Sigmoid colon (tissue), 4 donors: Measurements from ENCODE around the gene SERPINB5.

Experiments used
- EP300 ChIP-seq, 4 donors: sonication (generic); formaldehyde crosslinking; IDR thresholded peaks; one replicate each; pipeline ENCODE4 v1.6.1; 2017; ENCODE audit warnings: antibody characterized with exemption in 4 of 4
- POLR2AphosphoS5 ChIP-seq, 4 donors: sonication (generic); formaldehyde crosslinking; IDR thresholded peaks; one replicate each; pipeline ENCODE4 v1.6.1; 2017; ENCODE audit warnings: antibody characterized with exemption in 4 of 4

DNA sequence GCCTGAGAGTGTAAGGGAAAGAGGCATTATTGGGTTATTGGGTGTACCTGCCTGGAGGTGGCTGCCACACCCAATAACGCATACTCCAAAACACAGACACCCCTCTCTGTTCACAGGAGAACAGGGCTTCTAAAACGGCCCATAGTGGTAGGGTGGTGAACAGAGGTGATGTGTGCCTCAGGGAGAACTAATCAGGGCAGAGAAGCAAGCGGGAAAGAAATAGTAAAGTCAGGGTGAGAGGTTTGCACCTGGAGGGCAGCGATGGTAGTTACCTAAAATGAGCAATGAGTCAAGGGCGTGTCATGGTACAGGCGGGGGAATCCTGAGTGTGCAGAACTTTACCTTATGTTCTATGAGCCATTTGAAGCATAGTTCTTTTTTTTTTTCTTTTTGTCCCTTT is 32.9 kb upstream of the SERPINB5 start:
- TF ChIP-seq EP300 (IDR thresholded peaks at IDR 0.05) = no peak
- no peak for TF ChIP-seq POLR2AphosphoS5 (IDR thresholded peaks at IDR 0.05)
